Left lung (tissue), 10 donors: Measurements from ENCODE around the gene ARHGAP26. TPM values are rescaled to one million over a fixed set of nuclear protein-coding genes. Genes with fewer than 3 reads are reported as not detected.

Experiments used
- ATAC-seq: fragments of 200-7000 bp; cut with Tn5 transposase; one replicate; pipeline ENCODE4 v1.9.1; 2020; ENCODE audit warnings: moderate library complexity
- DNase-seq, 4 donors: peaks; one replicate each; pipeline ENCODE4 v3.0.0-alpha.2; 2013 to 2020
- H3K27ac ChIP-seq, 2 donors: fragments of 200-600 bp; sonication (generic) in 1 of 2; one replicate each; pipeline versions ENCODE4 v1.5.0 to v1.8.0; 2020 to 2021
- H3K27me3 ChIP-seq, 2 donors: fragments of 200-600 bp; sonication (generic) in 1 of 2; one replicate each; pipeline versions ENCODE4 v1.5.0 to v1.8.0; 2020 to 2021
- H3K36me3 ChIP-seq, 2 donors: fragments of 200-600 bp; sonication (generic) in 1 of 2; one replicate each; pipeline versions ENCODE4 v1.5.0 to v1.8.0; 2020 to 2021
- H3K4me1 ChIP-seq, 2 donors: fragments of 200-600 bp; one replicate each; pipeline ENCODE4 v1.8.0; 2021
- H3K4me3 ChIP-seq, 2 donors: fragments of 200-600 bp; sonication (generic) in 1 of 2; one replicate each; pipeline versions ENCODE4 v1.5.0 to v1.8.0; 2020 to 2021; ENCODE audit warnings: mild to moderate bottlenecking in 1 of 2
- H3K9me3 ChIP-seq, 2 donors: fragments of 200-600 bp; sonication (generic) in 1 of 2; one replicate each; pipeline versions ENCODE4 v1.5.0 to v1.8.0; 2020 to 2021
- intact Hi-C, 2 donors: fragments of 100-400 bp; cut with DNase I; formaldehyde crosslinking; loops; one replicate each; pipeline versions ENCODE4 v1.11.2 to v1.14.2; 2022
- polyA plus RNA-seq, 6 donors: library from polyadenylated mRNA; unstranded; fragments of 120-200 nt; gene quantifications; one replicate each; pipeline ENCODE4 v1.2.1, GENCODE V29; 2013; ENCODE audit not compliant: insufficient read length in 6 of 6
- total RNA-seq, 2 donors: library from RNA; stranded (reverse); fragmentation: NEBNext Ultra II Directional; extraction: Animal tissue kit (Norgen Biotek cat#: 25700); gene quantifications; one replicate each; pipeline ENCODE4 v1.2.1, GENCODE V29; 2021
- TF ChIP-seq, protein P1 (sequence below), 2 donors: fragments of 200-600 bp; sonication (generic) in 1 of 2; IDR thresholded peaks; one replicate each; pipeline versions ENCODE4 v1.5.0 to v1.8.0; 2021; ENCODE audit warnings: antibody characterized with exemption in 2 of 2
- donor health status: DM: no; HTN: yes; CAD: no.
- donor health status: DM: no; HTN: no; CAD: no.

The ARHGAP26 gene
- total and polyA plus RNA-seq, 8 donors: 13.9 to 61.9 (median 14.9) TPM

DNA sequence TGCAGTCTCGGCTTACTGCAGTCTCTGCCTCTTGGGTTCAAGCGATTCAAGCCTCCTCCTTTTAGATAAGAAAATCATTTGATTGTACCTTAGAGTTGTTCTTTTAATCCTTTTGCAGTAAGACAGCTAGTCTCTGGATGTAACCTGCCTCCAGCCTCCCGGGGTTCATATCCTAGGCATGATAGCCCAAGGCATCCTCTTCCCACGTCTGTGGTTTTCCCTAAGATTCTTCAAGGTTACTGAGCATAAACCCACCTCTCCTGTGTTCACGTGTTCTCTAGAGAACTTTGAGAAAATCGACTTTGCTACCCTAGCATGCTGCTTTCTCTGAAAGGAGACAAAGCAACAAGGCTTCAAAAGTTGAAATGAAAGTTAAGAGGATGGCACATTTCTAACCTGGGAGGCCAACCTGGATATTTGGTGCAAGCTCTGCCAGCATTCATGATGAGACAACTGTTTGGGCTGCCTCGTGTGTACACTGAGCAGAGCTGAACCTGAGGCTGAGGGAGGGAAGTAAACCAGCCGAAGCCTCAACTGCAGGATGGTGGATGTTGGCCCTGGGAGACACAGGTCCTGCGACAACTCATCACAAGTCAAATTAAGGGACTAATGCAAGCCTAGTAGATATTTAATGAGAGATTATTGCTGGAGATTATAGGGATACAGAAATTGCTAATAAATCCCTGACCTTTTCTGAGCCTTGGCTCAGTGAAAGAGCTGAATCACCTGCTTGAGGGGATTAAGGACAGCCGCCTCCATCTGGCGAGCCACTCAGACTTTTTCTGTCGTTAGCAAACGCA, 261.8 kb downstream of the ARHGAP26 start:
- intact Hi-C loops: no loop called here
- Histone ChIP-seq H3K27me3 (no peaks in the 10 kb centered on the region), H3K27ac (no peak overlapping the region), H3K4me3 (no peak overlapping the region), H3K36me3 (peaks cover 0 to 8% of the 10 kb centered on the region in 2 donors), H3K9me3 (no peaks in the 10 kb centered on the region), H3K4me1 (peaks cover 0 to 9% of the 10 kb centered on the region in 2 donors)
- ATAC-seq (no peak), DNase-seq (no peak)
- TF ChIP-seq, protein P1, sequence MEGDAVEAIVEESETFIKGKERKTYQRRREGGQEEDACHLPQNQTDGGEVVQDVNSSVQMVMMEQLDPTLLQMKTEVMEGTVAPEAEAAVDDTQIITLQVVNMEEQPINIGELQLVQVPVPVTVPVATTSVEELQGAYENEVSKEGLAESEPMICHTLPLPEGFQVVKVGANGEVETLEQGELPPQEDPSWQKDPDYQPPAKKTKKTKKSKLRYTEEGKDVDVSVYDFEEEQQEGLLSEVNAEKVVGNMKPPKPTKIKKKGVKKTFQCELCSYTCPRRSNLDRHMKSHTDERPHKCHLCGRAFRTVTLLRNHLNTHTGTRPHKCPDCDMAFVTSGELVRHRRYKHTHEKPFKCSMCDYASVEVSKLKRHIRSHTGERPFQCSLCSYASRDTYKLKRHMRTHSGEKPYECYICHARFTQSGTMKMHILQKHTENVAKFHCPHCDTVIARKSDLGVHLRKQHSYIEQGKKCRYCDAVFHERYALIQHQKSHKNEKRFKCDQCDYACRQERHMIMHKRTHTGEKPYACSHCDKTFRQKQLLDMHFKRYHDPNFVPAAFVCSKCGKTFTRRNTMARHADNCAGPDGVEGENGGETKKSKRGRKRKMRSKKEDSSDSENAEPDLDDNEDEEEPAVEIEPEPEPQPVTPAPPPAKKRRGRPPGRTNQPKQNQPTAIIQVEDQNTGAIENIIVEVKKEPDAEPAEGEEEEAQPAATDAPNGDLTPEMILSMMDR (IDR thresholded peaks at IDR 0.05): no peak

DNA sequence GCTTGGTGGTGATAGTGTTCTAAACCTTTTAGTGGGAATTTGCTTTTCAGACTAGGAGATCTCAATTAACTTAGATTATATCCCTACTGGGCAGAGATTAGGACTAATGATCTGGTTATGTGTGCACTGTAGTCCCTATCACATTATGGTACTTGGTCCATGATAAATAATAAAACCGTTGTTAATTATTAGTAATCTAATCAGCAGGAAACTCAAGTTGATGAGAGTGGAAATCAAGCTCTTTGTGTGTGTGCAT, 262.3 kb downstream of the ARHGAP26 start:
- DNase-seq: no peak
- H3K36me3 ChIP-seq: peaks cover 0 to 12% of the 10 kb centered on the region in 2 donors
- no peak overlapping the region for H3K27ac ChIP-seq
- no peak for ATAC-seq
- H3K4me3 ChIP-seq: no peak overlapping the region
- intact Hi-C loops: no loop called here
- no peaks in the 10 kb centered on the region for H3K27me3 ChIP-seq
- peaks cover 0 to 9% of the 10 kb centered on the region in 2 donors for H3K4me1 ChIP-seq
- TF ChIP-seq, protein P1 (IDR thresholded peaks at IDR 0.05): no peak
- no peaks in the 10 kb centered on the region for H3K9me3 ChIP-seq

DNA sequence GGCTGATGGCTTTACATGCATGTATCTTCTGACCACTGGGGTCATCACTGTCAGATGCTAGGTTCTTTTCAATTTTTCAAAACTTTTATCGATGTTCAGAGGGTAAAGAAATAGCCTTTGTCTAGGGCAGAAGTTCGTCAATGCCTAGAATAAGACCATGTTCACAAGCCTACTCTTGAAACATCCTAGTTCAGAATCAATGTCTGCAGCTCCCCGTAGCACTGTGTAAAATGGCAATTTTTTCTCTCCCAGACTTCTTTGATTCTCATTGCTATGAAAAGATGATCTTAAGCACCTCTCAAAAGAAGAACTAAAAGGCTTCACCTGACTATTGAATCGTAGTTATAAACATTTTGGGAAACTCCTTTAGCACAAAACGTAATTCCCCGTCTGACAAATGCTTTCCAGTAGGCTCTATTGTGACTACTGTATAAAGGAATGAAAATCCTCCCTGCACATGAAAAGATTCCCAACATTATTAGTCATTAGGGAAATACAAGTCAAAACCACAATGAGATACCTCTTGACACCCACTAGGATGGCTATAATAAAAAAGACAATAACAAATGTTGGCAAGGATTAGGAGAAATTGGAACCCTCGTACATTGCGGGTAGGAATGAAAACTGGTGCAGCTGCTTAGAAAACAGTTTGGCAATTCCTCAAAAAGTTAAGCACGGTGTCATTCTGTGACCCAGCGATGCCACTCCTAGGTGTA, 263.5 kb downstream of the ARHGAP26 start:
- peak; percentile 48 for ATAC-seq
- no peak for DNase-seq
- no peak overlapping the region for H3K4me3 ChIP-seq
- no peaks in the 10 kb centered on the region for H3K9me3 ChIP-seq
- H3K36me3 ChIP-seq: peaks cover 0 to 14% of the 10 kb centered on the region in 2 donors
- H3K27ac ChIP-seq: no peak overlapping the region
- no peaks in the 10 kb centered on the region for H3K27me3 ChIP-seq
- intact Hi-C loops: no loop called here
- TF ChIP-seq, protein P1 (IDR thresholded peaks at IDR 0.05): no peak
- H3K4me1 ChIP-seq: peaks cover 0 to 9% of the 10 kb centered on the region in 2 donors

DNA sequence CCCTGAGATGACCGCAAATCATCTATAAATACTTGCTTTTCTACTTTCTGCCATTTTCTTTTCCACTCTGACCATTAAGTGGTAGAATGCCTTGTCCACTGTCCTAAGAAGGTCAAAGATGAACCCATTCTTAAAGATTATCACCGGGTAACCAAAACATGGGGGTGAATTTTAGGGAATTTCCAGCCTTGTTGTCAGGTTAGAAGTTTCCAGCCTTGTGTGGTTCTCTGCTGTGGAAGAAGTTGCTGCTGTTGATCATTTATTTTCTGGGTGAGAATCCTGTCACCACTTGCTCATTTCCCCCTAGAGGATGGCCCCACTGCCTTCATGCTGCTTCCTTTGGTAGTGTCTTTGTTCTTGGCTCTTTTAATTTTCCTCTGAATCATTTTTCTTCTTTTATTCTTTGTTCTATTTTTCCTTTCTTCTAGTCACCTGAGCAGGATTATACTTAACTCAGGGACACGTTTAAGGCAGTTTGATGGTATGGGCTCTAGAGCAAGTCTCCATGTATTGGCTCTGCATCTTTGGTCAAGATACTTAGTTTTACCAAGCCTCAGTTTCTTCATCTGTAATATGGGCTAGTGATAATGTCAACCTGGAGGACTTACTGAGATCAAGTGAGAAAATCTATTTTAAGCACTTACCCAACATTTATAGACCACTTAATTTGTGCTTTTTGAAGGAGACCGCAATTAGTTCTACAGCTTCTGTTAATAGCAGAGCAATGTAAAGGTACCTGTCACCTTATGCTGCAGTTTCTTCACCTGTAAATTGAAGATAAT, 266.2 kb downstream of the ARHGAP26 start:
- ATAC-seq (no peak), DNase-seq (no peak)
- TF ChIP-seq, protein P1 (IDR thresholded peaks at IDR 0.05): no peak
- Histone ChIP-seq H3K9me3 (no peaks in the 10 kb centered on the region), H3K4me1 (no peaks in the 10 kb centered on the region), H3K27ac (no peak overlapping the region), H3K27me3 (no peaks in the 10 kb centered on the region), H3K36me3 (peaks cover 0 to 14% of the 10 kb centered on the region in 2 donors), H3K4me3 (no peak overlapping the region)
- intact Hi-C loops: no loop called here

DNA sequence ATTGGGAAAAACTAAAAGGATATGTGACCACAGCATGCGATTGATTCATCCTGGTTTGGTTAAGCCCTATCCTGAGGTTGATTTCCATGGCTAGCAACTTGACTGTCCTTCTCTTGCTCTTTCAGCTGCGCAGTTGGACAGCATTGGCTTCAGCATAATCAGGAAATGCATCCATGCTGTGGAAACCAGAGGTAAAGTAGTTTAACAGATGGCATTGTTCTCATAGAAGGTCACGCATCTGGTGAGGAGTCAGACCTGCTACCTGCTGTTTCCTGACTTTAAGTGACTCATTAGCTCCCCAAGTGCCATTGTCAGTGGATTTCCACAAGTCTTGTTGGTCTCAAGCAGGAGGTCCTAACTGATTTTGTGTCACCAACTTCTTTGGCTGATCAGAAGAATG, 266.9 kb downstream of the ARHGAP26 start:
- DNase-seq: no peak
- no peak for ATAC-seq
- intact Hi-C loops: no loop called here
- TF ChIP-seq, protein P1 (IDR thresholded peaks at IDR 0.05): no peak
- Histone ChIP-seq H3K4me3 (no peak overlapping the region), H3K27me3 (no peaks in the 10 kb centered on the region), H3K27ac (no peak overlapping the region), H3K4me1 (no peaks in the 10 kb centered on the region), H3K9me3 (no peaks in the 10 kb centered on the region), H3K36me3 (peaks cover 0 to 22% of the 10 kb centered on the region in 2 donors)
